PC-3 (cell line): ENCODE measurements around the gene PLXNA4. TPM values are rescaled to one million over a fixed set of nuclear protein-coding genes. Genes with fewer than 3 reads are reported as not detected.

Experiments used
- ATAC-seq: fragments of 200-7000 bp; cut with Tn5 transposase; 2 replicates; pipeline ENCODE4 v1.9.1; 2020; ENCODE audit warnings: mild to moderate bottlenecking, moderate library complexity
- BruUV-seq: library from RNA; stranded (reverse); fragments of 400-500 nt; replicated peaks from 2 replicates; lab custom pipeline; 2021; lab: Mats Ljungman, UMichigan
- CTCF ChIA-PET: fragments of 300-600 bp; sonication (Branson Sonifier 250); formaldehyde crosslinking; loops from one replicate; lab custom pipeline; 2022; ENCODE audit warnings: antibody characterized with exemption; lab: Charles Lee
- POLR2A ChIA-PET: fragments of 300-600 bp; sonication (Branson Sonifier 250); formaldehyde crosslinking; loops from one replicate; lab custom pipeline; 2022; ENCODE audit warnings: antibody characterized with exemption; ENCODE audit not compliant: unreplicated experiment; lab: Charles Lee
- DNase-seq: peaks from one replicate; pipeline ENCODE4 v3.0.0-alpha.2; 2015
- H2AFZ ChIP-seq: fragments of 300-600 bp; sonication (generic); 2 replicates; pipeline ENCODE4 v1.6.0; 2016; ENCODE audit warnings: antibody characterized with exemption, low read length
- H3F3A ChIP-seq: fragments of 300-600 bp; sonication (generic); one replicate; pipeline ENCODE4 v1.6.0; 2017; ENCODE audit warnings: antibody characterized with exemption, low read length, control low read depth, mild to moderate bottlenecking; ENCODE audit not compliant: unreplicated experiment
- H3K27ac ChIP-seq: fragments of 300-600 bp; sonication (generic); 2 replicates; pipeline ENCODE4 v1.5.1; 2016; ENCODE audit warnings: mild to moderate bottlenecking, low read length
- H3K27me3 ChIP-seq: fragments of 300-600 bp; sonication (generic); 2 replicates; pipeline ENCODE4 v1.6.1; 2016; ENCODE audit warnings: low read length, mixed read lengths
- H3K36me3 ChIP-seq: fragments of 300-600 bp; sonication (generic); 2 replicates; pipeline ENCODE4 v1.6.1; 2016; ENCODE audit warnings: low read depth, mixed run types, low read length, mixed read lengths
- H3K4me1 ChIP-seq: fragments of 300-600 bp; sonication (generic); 2 replicates; pipeline ENCODE4 v1.5.1; 2016; ENCODE audit warnings: low read length; ENCODE audit not compliant: insufficient read depth
- H3K4me2 ChIP-seq: fragments of 300-600 bp; sonication (generic); 2 replicates; pipeline ENCODE4 v1.6.0; 2016; ENCODE audit warnings: low read length
- H3K4me3 ChIP-seq: fragments of 300-600 bp; sonication (generic); 2 replicates; pipeline ENCODE4 v1.5.1; 2016; ENCODE audit warnings: mild to moderate bottlenecking, low read length, mixed read lengths
- H3K79me2 ChIP-seq: fragments of 300-600 bp; sonication (generic); 2 replicates; pipeline ENCODE4 v1.6.1; 2017; ENCODE audit warnings: low read length, mixed read lengths
- H3K9ac ChIP-seq: fragments of 300-600 bp; sonication (generic); 2 replicates; pipeline ENCODE4 v1.6.0; 2016; ENCODE audit warnings: mild to moderate bottlenecking, low read length
- H3K9me2 ChIP-seq: fragments of 300-600 bp; sonication (generic); replicated peaks from 2 replicates; pipeline ENCODE4 v1.6.1; 2016; ENCODE audit warnings: mixed run types, low read length, mixed read lengths
- H3K9me3 ChIP-seq: fragments of 300-600 bp; sonication (generic); 2 replicates; pipeline ENCODE4 v1.6.1; 2016; ENCODE audit warnings: low read length, mixed read lengths
- H4K20me1 ChIP-seq: fragments of 300-600 bp; sonication (generic); 2 replicates; pipeline ENCODE4 v1.6.1; 2016; ENCODE audit warnings: low read length, mixed read lengths
- EZH2 ChIP-seq: fragments of 300-600 bp; sonication (generic); IDR thresholded peaks from one replicate; pipeline ENCODE4 v1.6.1; 2017; ENCODE audit warnings: antibody characterized with exemption, mild to moderate bottlenecking, low read length; ENCODE audit not compliant: unreplicated experiment
- EZH2phosphoT487 ChIP-seq: fragments of 300-600 bp; sonication (generic); IDR thresholded peaks from 2 replicates; pipeline ENCODE4 v1.6.1; 2018; ENCODE audit warnings: mild to moderate bottlenecking, antibody characterized with exemption, low read length, borderline replicate concordance
- intact Hi-C: fragments of 100-400 bp; cut with micrococcal nuclease; formaldehyde crosslinking; loops from 2 replicates; pipeline ENCODE4 v1.9.0; 2023
- total RNA-seq: library from RNA; depleted of rRNA; stranded (reverse); fragments of >200 nt; gene quantifications from 2 replicates; pipeline ENCODE4 v1.2.3, GENCODE V29; 2014
- TF ChIP-seq, protein P1 (sequence below): fragments of 300-600 bp; sonication (generic); conservative IDR thresholded peaks from 2 replicates; pipeline ENCODE4 v1.5.1; 2017; ENCODE audit warnings: antibody characterized with exemption, low read depth, mild to moderate bottlenecking, low read length

Gene PLXNA4
- total RNA-seq, 1 experiment from 2014 or later = 1.2 TPM

DNA sequence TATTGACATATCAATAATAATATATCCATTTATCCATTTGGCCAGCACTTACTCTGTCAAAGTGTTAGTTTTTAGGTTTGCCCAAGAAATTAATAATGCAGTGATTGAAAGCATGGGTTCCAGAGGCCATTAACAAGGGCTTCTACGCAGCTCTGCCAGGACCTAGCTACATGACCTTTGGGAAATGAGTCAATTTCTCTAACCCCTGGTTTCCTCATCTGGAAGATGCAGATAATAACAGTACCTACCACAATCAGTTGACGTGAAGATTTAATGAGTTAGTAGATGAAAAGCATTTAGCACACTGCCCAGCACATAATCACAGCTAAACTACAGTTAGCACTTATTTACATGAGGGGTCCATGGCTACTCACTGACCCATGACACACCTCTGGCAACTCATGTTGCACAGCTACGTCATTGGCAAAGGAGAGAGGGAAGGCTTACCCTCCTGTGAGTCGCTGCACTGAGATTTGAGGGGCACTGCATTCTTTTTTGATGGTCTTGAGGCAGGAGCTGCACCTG, 263.7 kb downstream of the PLXNA4 start:
- ChIA-PET CTCF (no interaction called here), POLR2A (no interaction called here)
- Histone ChIP-seq H3K4me1 (no peaks in the 10 kb centered on the region), H3K79me2 (no peaks in the 10 kb centered on the region), H3K36me3 (no peaks in the 10 kb centered on the region), H3K9me2 (no peaks in the 10 kb centered on the region), H2AFZ (no peak overlapping the region), H3K4me2 (no peak overlapping the region), H3K9me3 (no peaks in the 10 kb centered on the region), H3K4me3 (no peak overlapping the region), H3K27me3 (no peaks in the 10 kb centered on the region), H3F3A (no peaks in the 10 kb centered on the region), H3K27ac (no peak overlapping the region), H3K9ac (no peak overlapping the region), H4K20me1 (no peaks in the 10 kb centered on the region)
- TF ChIP-seq EZH2phosphoT487 (no peak), EZH2 (no peak)
- TF ChIP-seq, protein P1, sequence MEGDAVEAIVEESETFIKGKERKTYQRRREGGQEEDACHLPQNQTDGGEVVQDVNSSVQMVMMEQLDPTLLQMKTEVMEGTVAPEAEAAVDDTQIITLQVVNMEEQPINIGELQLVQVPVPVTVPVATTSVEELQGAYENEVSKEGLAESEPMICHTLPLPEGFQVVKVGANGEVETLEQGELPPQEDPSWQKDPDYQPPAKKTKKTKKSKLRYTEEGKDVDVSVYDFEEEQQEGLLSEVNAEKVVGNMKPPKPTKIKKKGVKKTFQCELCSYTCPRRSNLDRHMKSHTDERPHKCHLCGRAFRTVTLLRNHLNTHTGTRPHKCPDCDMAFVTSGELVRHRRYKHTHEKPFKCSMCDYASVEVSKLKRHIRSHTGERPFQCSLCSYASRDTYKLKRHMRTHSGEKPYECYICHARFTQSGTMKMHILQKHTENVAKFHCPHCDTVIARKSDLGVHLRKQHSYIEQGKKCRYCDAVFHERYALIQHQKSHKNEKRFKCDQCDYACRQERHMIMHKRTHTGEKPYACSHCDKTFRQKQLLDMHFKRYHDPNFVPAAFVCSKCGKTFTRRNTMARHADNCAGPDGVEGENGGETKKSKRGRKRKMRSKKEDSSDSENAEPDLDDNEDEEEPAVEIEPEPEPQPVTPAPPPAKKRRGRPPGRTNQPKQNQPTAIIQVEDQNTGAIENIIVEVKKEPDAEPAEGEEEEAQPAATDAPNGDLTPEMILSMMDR = no peak
- no TSS peak for BruUV-seq
- no peak for ATAC-seq
- no peak for DNase-seq
- intact Hi-C loops = no loop called here

DNA sequence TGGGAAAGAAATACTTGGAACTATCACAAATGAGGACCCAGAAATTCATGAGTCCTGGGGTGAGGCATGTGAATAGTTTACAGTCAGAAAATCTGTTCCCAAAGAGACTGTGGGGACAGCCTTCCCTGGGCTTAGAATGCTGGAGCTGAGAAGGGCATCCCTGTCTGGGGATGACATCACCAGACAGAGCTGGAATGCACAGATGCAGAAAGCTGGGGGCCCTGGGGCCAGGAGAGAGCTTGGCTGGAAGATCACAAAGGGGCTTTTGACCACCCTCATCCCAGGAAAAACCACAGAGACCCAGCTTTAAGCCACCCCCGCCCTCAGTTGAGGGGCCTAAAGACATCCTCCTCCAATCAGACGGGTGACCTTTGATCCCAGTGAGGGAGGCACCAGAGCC, 264.5 kb downstream of the PLXNA4 start:
- no peak overlapping the region for H3K27ac ChIP-seq
- no peak overlapping the region for H3K9ac ChIP-seq
- TF ChIP-seq, protein P1 = no peak
- TF ChIP-seq EZH2phosphoT487 (no peak), EZH2 (no peak)
- H3K9me2 ChIP-seq = no peaks in the 10 kb centered on the region
- intact Hi-C loops = no loop called here
- H3K4me1 ChIP-seq = no peaks in the 10 kb centered on the region
- no peaks in the 10 kb centered on the region for H4K20me1 ChIP-seq
- ChIA-PET CTCF (no interaction called here), POLR2A (no interaction called here)
- BruUV-seq = no TSS peak
- no peaks in the 10 kb centered on the region for H3K9me3 ChIP-seq
- H3K27me3 ChIP-seq = no peaks in the 10 kb centered on the region
- H3K36me3 ChIP-seq = no peaks in the 10 kb centered on the region
- H3K79me2 ChIP-seq = no peaks in the 10 kb centered on the region
- H3K4me2 ChIP-seq = no peak overlapping the region
- H3K4me3 ChIP-seq = no peak overlapping the region
- H2AFZ ChIP-seq = no peak overlapping the region
- DNase-seq = no peak
- ATAC-seq = no peak
- no peaks in the 10 kb centered on the region for H3F3A ChIP-seq

DNA sequence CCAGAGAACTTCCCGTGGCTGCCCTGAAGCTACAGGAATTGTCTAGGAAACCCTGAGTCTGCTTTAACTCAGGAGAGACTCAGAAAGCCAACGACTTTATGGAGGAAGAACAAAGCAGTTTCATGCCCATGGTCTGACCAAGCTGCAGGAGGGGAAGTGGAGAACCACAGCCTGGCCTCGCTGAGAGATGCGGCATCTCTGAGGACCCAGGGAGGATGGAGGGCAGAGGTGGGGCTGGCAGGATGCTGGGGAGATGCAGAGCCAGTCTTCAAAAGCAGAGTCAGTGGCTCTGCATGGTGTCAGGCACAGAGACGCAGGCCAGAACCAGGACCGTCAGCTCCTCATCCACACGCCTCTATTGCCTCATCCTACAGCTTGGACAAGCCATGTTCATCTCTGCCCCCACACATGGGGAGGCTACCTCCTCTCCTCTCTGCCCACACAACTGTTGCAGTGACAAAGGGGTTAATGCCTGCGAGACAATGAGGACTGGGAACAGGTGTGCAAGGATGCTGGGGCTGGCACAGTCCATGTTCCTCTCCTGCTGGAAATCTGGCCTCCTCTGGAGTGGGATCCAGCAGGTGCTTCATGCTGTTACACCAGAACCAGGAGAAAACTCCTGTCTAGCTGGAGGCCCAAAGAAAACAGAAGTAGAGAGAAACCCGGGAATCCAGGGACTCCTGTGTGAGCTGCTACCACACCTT, 267.0 kb downstream of the PLXNA4 start:
- no peak overlapping the region for H3K27ac ChIP-seq
- DNase-seq = no peak
- CTCF ChIA-PET = interaction anchor here (1.9 kb wide), 1 partner anchor 10 kb away, joined by 8 read pairs; no protein-coding TSS in a partner anchor
- no TSS peak for BruUV-seq
- H3K9ac ChIP-seq = no peak overlapping the region
- POLR2A ChIA-PET = interaction anchor here (0.6 kb wide), 1 partner anchor 28 kb away, joined by 4 read pairs; no protein-coding TSS in a partner anchor
- H4K20me1 ChIP-seq = no peaks in the 10 kb centered on the region
- no peaks in the 10 kb centered on the region for H3K79me2 ChIP-seq
- no peak for ATAC-seq
- H3K4me2 ChIP-seq = no peak overlapping the region
- H3K27me3 ChIP-seq = no peaks in the 10 kb centered on the region
- no peaks in the 10 kb centered on the region for H3K9me2 ChIP-seq
- no peak overlapping the region for H3K4me3 ChIP-seq
- no peak overlapping the region for H2AFZ ChIP-seq
- no peaks in the 10 kb centered on the region for H3K4me1 ChIP-seq
- H3F3A ChIP-seq = no peaks in the 10 kb centered on the region
- H3K9me3 ChIP-seq = no peaks in the 10 kb centered on the region
- intact Hi-C loops = no loop called here
- no peak for TF ChIP-seq EZH2phosphoT487
- TF ChIP-seq, protein P1 = no peak
- TF ChIP-seq EZH2 = no peak
- no peaks in the 10 kb centered on the region for H3K36me3 ChIP-seq
